ENCODE results near the gene MPRIP. TPM values are rescaled to one million over a fixed set of nuclear protein-coding genes. Genes with fewer than 3 reads are reported as not detected.
A peak's percentile ranks its signal among the peaks of the same experiment; 100 is the strongest.

Gene MPRIP
- total and polyA plus RNA-seq, 2 donors (not counting 1 experiment from before 2014, with no cell fraction given) = 130 to 299 TPM

DNA sequence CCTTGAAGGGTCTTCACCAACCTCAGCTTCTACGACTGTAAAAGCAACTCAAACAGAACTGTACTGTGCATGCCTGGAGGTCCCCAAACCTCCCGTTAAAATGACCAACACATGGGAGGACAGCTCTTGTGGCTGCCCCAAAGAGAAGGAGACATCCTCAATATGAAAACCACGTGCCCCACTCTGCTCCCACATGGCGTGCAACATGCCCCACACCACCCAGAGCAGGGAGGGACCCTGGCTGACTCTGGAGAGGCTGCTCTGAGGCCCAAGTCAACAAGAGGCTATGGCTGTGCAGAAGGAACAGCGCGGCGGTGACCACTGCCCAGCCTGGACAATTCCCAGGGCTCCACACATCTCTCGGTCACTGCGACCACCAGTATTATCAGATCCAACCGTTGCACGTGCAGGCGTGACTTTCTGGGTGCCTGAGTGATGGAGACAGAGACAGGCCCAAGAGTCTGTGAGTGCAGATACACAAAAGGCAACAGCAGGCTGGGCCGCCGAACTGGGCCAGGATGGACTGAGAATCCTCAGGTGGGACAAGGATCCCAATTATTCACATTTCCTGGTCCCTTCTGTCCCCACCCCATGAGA is 162.5 kb downstream of the MPRIP start:
- DNase-seq (no peak), ATAC-seq (ENCODE audit: low read depth) (no peak)
- ChIA-PET POLR2A (interaction anchor here (0.6 kb wide), 1 partner anchor 87 kb away, joined by 7 read pairs; no protein-coding TSS in a partner anchor), CTCF (interaction anchor here (0.8 kb wide), 1 partner anchor 33 kb away, joined by 3 read pairs; no protein-coding TSS in a partner anchor)
- WGBS (ENCODE audit: insufficient coverage) = 87% methylated on average over 14 of the region's 14 CpGs
- Histone ChIP-seq H3K9ac (ENCODE audit: low read length) (peak overlapping the region; percentile 62), H3K9me3 (ENCODE audit: control extremely low read depth in 1 of 3, control insufficient read depth in 2 of 3, insufficient read depth in 1 of 3, low read length in 2 of 3) (peaks cover 0 to 11% (median 0%) of the 10 kb centered on the region in 3 donors), H2AFZ (ENCODE audit: insufficient read depth, low read depth, low read length, poor library complexity, severe bottlenecking) (peak overlapping the region; percentile 86), H3K36me3 (replicated peaks in 1 of 2; ENCODE audit: control extremely low read depth in 1 of 2, control insufficient read depth in 1 of 2, extremely low read depth in 1 of 2, insufficient read depth in 2 of 2, low read length in 1 of 2) (peaks cover 0 to 8% of the 10 kb centered on the region in 2 experiments), H3K27ac (ENCODE audit: low read length in 2 of 2) (no peak overlapping the region), H3K4me3 (ENCODE audit: control extremely low read depth in 1 of 5, extremely low read depth in 1 of 5, insufficient read depth in 1 of 5, low read depth in 2 of 5, low read length in 4 of 5) (peak overlapping the region in 4 of 5 experiments; percentile 57 to 71 (median 59)), H3K4me2 (replicated peaks; ENCODE audit: low read depth, low read length, poor library complexity, severe bottlenecking) (peak overlapping the region; percentile 99), H3K4me1 (ENCODE audit: control insufficient read depth in 2 of 2, insufficient read depth in 2 of 2, low read length in 2 of 2) (peaks cover 14 to 25% of the 10 kb centered on the region in 2 donors), H3K79me2 (ENCODE audit: control insufficient read depth, insufficient read depth, low read length) (peaks cover 9% of the 10 kb centered on the region), H3K27me3 (replicated peaks in 1 of 4; ENCODE audit: control extremely low read depth in 1 of 4, control insufficient read depth in 3 of 4, insufficient read depth in 4 of 4, low read length in 3 of 4) (no peaks in the 10 kb centered on the region), H4K20me1 (ENCODE audit: control insufficient read depth, insufficient read depth, low read length, poor library complexity, severe bottlenecking) (peaks cover 4% of the 10 kb centered on the region)
- Mint-ChIP-seq H3K4me3 (peak overlapping the region; percentile 93), H3K9me3 (ENCODE audit: insufficient read depth) (no peaks in the 10 kb centered on the region), H3K27ac (peak overlapping the region; percentile 32), H3K4me1 (peaks cover 20% of the 10 kb centered on the region), H3K27me3 (no peaks in the 10 kb centered on the region)
- intact Hi-C loops (cut with micrococcal nuclease) = loop anchor here (10.0 kb wide), 1 partner anchor 160 kb away; the partner anchor contains the start of gene MPRIP
- TF ChIP-seq, protein P1, sequence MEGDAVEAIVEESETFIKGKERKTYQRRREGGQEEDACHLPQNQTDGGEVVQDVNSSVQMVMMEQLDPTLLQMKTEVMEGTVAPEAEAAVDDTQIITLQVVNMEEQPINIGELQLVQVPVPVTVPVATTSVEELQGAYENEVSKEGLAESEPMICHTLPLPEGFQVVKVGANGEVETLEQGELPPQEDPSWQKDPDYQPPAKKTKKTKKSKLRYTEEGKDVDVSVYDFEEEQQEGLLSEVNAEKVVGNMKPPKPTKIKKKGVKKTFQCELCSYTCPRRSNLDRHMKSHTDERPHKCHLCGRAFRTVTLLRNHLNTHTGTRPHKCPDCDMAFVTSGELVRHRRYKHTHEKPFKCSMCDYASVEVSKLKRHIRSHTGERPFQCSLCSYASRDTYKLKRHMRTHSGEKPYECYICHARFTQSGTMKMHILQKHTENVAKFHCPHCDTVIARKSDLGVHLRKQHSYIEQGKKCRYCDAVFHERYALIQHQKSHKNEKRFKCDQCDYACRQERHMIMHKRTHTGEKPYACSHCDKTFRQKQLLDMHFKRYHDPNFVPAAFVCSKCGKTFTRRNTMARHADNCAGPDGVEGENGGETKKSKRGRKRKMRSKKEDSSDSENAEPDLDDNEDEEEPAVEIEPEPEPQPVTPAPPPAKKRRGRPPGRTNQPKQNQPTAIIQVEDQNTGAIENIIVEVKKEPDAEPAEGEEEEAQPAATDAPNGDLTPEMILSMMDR (IDR thresholded peaks at IDR 0.05) = no peak
- TF ChIP-seq EZH2 (IDR thresholded peaks at IDR 0.05; ENCODE audit: borderline replicate concordance, insufficient read depth, low read depth, low read length, poor library complexity, severe bottlenecking) = no peak
